HepG2 (cell line): ENCODE results near the gene AGBL1. TPM values are rescaled to one million over a fixed set of nuclear protein-coding genes. Genes with fewer than 3 reads are reported as not detected.

Experiments
- ATAC-seq: fragments of 200-7000 bp; cut with Tn5 transposase; 3 replicates; pipeline ENCODE4 v1.9.1; 2020; ENCODE audit warnings: mild to moderate bottlenecking, moderate library complexity
- BruUV-seq: library from RNA; stranded (reverse); fragments of 400-500 nt; replicated peaks from 2 replicates; lab custom pipeline; 2021; lab: Mats Ljungman, UMichigan
- CTCF ChIA-PET: fragments of 300-600 bp; formaldehyde crosslinking; extraction: SDS; loops from one replicate; lab custom pipeline; 2021; ENCODE audit warnings: low total read pairs, inconsistent platforms, low intra/inter-chr PET ratio; lab: Yijun Ruan, JAX
- POLR2A ChIA-PET: fragments of 350-600 bp; sonication (Branson Sonifier 250); formaldehyde crosslinking; loops from one replicate; lab custom pipeline; 2020; ENCODE audit warnings: antibody characterized with exemption, inconsistent platforms; lab: Yijun Ruan, JAX
- DNase-seq: peaks from one replicate; pipeline ENCODE4 v3.0.0-alpha.2; 2015; ENCODE audit warnings: low spot score
- FAIRE-seq: peaks from 3 replicates; lab custom pipeline; 2011; peaks lifted over from hg19 to GRCh38; lab: Jason Lieb, UNC
- H2AFZ ChIP-seq: one replicate; pipeline ENCODE4 v1.6.1; 2011; ENCODE audit warnings: low read length, inconsistent platforms
- H3K27ac ChIP-seq: fragments of 300-600 bp; 3 replicates; pipeline ENCODE4 v1.8.0; 2011; ENCODE audit warnings: mixed run types, mild to moderate bottlenecking, mixed read lengths, low read length, inconsistent platforms; ENCODE audit not compliant: insufficient read depth; ENCODE audit errors: extremely low read length
- H3K27me3 ChIP-seq, 2 experiments: fragments of 200-600 bp in 1 of 2; 2 replicates in 1 of 2; 3 replicates in 1 of 2; pipeline versions ENCODE4 v1.6.0 to v1.8.0; 2011; ENCODE audit warnings: low read length in 2 of 2, mild to moderate bottlenecking in 2 of 2, moderate library complexity in 2 of 2, inconsistent platforms in 1 of 2; ENCODE audit not compliant: insufficient read depth in 2 of 2, control insufficient read depth in 1 of 2
- H3K36me3 ChIP-seq, 2 experiments: fragments of 200-600 bp in 1 of 2; replicated peaks in 1 of 2; 2 replicates in 1 of 2; 3 replicates in 1 of 2; pipeline versions ENCODE4 v1.5.1 to v1.8.0; 2011; ENCODE audit warnings: low read length in 2 of 2, inconsistent platforms in 1 of 2; ENCODE audit not compliant: insufficient read depth in 2 of 2, control insufficient read depth in 1 of 2
- H3K4me1 ChIP-seq: 2 replicates; pipeline ENCODE4 v1.5.1; 2012; ENCODE audit warnings: low read length, inconsistent platforms; ENCODE audit not compliant: insufficient read depth
- H3K4me2 ChIP-seq: 2 replicates; pipeline ENCODE4 v1.6.0; 2011; ENCODE audit warnings: low read depth, low read length, inconsistent platforms
- H3K4me3 ChIP-seq, 3 experiments: fragments of 200-600 bp in 1 of 3; sonication (generic), shearing (Covaris generic) in 1 of 3; replicated peaks in 1 of 3; 2 replicates each; pipeline ENCODE4 v1.5.1; 2011 to 2016; ENCODE audit warnings: low read length in 3 of 3, inconsistent platforms in 2 of 3, low read depth in 2 of 3, mild to moderate bottlenecking in 2 of 3, control low read depth in 1 of 3, mixed read lengths in 1 of 3; ENCODE audit not compliant: insufficient read depth in 1 of 3
- H3K79me2 ChIP-seq: one replicate; pipeline ENCODE4 v1.6.1; 2011; ENCODE audit warnings: low read length, inconsistent platforms; ENCODE audit not compliant: insufficient read depth
- H3K9ac ChIP-seq: 2 replicates; pipeline ENCODE4 v1.6.0; 2011; ENCODE audit warnings: mild to moderate bottlenecking, low read depth, low read length, inconsistent platforms; ENCODE audit not compliant: insufficient read depth
- H3K9me3 ChIP-seq: 2 replicates; pipeline ENCODE4 v1.5.1; 2012; ENCODE audit warnings: mild to moderate bottlenecking, low read length
- H4K20me1 ChIP-seq: 2 replicates; pipeline ENCODE4 v1.6.0; 2011; ENCODE audit warnings: inconsistent platforms, mild to moderate bottlenecking, low read length, moderate library complexity; ENCODE audit not compliant: insufficient read depth
- EP300 ChIP-seq, 3 experiments: sonication (generic) in 1 of 3; formaldehyde crosslinking in 1 of 3; IDR thresholded peaks; 2 replicates each; pipeline versions ENCODE4 v1.5.1 to v1.6.1; 2011 to 2020; ENCODE audit warnings: low read depth in 2 of 3, low read length in 2 of 3, borderline replicate concordance in 1 of 3, improper control_type of control experiment in 1 of 3, mild to moderate bottlenecking in 1 of 3, missing genetic modification reagents in 1 of 3, moderate library complexity in 1 of 3
- GATAD1 ChIP-seq: IDR thresholded peaks from 2 replicates; pipeline ENCODE4 v1.6.1; 2016; ENCODE audit warnings: missing genetic modification reagents, missing compliant biosample characterization
- ISL2 ChIP-seq: sonication (generic); formaldehyde crosslinking; IDR thresholded peaks from 2 replicates; pipeline ENCODE4 v1.5.0; 2020; ENCODE audit warnings: missing genetic modification reagents
- RXRB ChIP-seq: IDR thresholded peaks from 2 replicates; pipeline ENCODE4 v1.6.1; 2016; ENCODE audit warnings: borderline replicate concordance, missing genetic modification reagents, missing compliant biosample characterization
- XRCC5 ChIP-seq: fragments of 200-400 bp; formaldehyde crosslinking; optimal IDR thresholded peaks from 2 replicates; pipeline ENCODE3; 2017; ENCODE audit warnings: mild to moderate bottlenecking, low read length
- ZNF670 ChIP-seq: sonication (generic); formaldehyde crosslinking; IDR thresholded peaks from 2 replicates; pipeline ENCODE4 v1.8.0; 2022; ENCODE audit warnings: mild to moderate bottlenecking, missing genetic modification reagents, borderline replicate concordance
- WGBS: methylation state at CpG from one replicate; pipeline ENCODE4 v1.1.6; 2017; ENCODE audit warnings: low lambda C conversion rate; 5-methylcytosine and 5-hydroxymethylcytosine counted together
- in situ Hi-C: cut with HindIII; loops from 2 replicates; pipeline ENCODE4 v1.10.0; 2017; ENCODE audit warnings: low pct_unique_long_range_greater_than_20kb; ENCODE audit not compliant: extremely low pct_ligation_motif_present
- intact Hi-C: fragments of 100-400 bp; cut with micrococcal nuclease; formaldehyde crosslinking; loops from one replicate; pipeline ENCODE4 v1.10.0; 2022; ENCODE audit not compliant: unreplicated experiment
- polyA plus RNA-seq, 8 experiments: library from polyadenylated mRNA; depleted of rRNA in 3 of 8; stranded (reverse) in 7 of 8; unstranded in 1 of 8; fragments of >200 nt; fragmentation: Illumina TruSeq in 4 of 8; extraction: Trizol in 4 of 8; gene quantifications; 2 replicates each; pipeline versions ENCODE4 v1.2.1 to v1.2.3, GENCODE V29; 2011 to 2016; ENCODE audit warnings: low read depth in 4 of 8, missing spikeins in 1 of 8, mixed read lengths in 1 of 8; ENCODE audit not compliant: insufficient read depth in 1 of 8
- total RNA-seq, 5 experiments: library from RNA; depleted of rRNA; stranded (reverse); fragments of >200 nt; fragmentation: Illumina TruSeq; extraction: Trizol; gene quantifications; 2 replicates each; pipeline ENCODE4 v1.2.3, GENCODE V29; 2016; ENCODE audit warnings: low read depth in 1 of 5
- TF ChIP-seq, protein P1 (sequence below): sonication (generic); formaldehyde crosslinking; IDR thresholded peaks from 2 replicates; pipeline ENCODE4 v1.4.0; 2020; ENCODE audit warnings: missing genetic modification reagents

AGBL1 gene
- total and polyA plus RNA-seq, 2 of the 13 experiments (the other 11 are each of a cell fraction or from before 2014, with no cell fraction given) = 0.01 TPM; not detected in 1

DNA sequence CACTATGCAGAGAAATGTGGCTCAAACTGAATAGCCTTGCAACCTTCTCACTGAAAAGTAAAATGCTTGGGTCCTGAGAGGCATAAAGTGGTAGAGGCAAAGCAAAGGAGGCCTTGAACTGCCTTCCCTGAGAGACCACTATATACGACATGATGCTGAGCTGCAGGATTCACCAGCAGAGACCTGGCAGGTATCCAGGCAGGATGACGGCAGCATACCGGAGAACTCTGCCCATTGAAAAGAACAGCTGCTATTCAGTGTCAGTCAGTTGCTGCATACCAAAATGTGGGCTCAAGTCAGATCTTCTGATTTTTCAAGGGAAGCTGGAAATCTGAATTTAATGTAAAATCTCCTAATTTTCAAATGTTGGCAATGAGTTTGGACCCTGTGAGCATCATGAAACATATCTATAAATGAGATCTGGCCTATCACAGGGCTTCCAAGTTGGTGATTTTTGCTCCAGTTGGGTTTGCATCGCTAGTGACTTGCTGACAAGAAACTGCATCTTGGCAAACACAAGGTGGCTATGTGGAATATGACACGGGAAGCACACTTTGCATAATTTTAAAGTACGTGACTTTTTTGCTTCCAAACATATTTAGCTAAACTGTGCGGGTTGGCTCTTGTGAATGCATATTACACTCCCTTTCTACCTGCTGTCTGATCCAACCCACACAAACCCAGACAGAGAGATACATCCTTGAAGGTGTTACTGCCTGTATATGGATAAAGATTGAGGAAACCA lies 529.0 kb downstream of the AGBL1 start:
- no peak overlapping the region for H3K4me3 ChIP-seq
- POLR2A ChIA-PET = no interaction called here
- H2AFZ ChIP-seq = no peak overlapping the region
- FAIRE-seq (no peak), ATAC-seq (no peak), DNase-seq (no peak)
- no TSS peak for BruUV-seq
- H3K4me1 ChIP-seq = no peaks in the 10 kb centered on the region
- no peak overlapping the region for H3K27ac ChIP-seq
- no peaks in the 10 kb centered on the region for H3K79me2 ChIP-seq
- intact Hi-C loops (no loop called here), in situ Hi-C loops (loop anchor here (25.0 kb wide), 1 partner anchor 746 kb away; no protein-coding TSS in a partner anchor)
- no peaks in the 10 kb centered on the region for H4K20me1 ChIP-seq
- H3K9ac ChIP-seq = no peak overlapping the region
- CTCF ChIA-PET = no interaction called here
- WGBS = 9% methylated on average over 7 of the region's 7 CpGs
- TF ChIP-seq ISL2 (CRISPR knock-in tag) = no peak
- no peak for TF ChIP-seq GATAD1 (CRISPR knock-in tag)
- TF ChIP-seq, protein P1, sequence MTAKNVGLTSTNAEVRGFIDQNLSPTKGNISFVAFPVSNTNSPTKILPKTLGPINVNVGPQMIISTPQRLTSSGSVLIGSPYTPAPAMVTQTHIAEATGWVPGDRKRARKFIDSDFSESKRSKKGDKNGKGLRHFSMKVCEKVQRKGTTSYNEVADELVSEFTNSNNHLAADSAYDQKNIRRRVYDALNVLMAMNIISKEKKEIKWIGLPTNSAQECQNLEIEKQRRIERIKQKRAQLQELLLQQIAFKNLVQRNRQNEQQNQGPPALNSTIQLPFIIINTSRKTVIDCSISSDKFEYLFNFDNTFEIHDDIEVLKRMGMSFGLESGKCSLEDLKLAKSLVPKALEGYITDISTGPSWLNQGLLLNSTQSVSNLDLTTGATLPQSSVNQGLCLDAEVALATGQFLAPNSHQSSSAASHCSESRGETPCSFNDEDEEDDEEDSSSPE (CRISPR knock-in tag) = no peak
- TF ChIP-seq RXRB (CRISPR knock-in tag) = no peak
- no peak for TF ChIP-seq EP300 (IDR thresholded peaks at IDR 0.05; ENCODE audit: low read depth in 2 of 2, low read length in 2 of 2)
- no peak for TF ChIP-seq EP300 (CRISPR knock-in tag; IDR thresholded peaks at IDR 0.05; ENCODE audit: borderline replicate concordance)
- no peak for TF ChIP-seq ZNF670
- TF ChIP-seq XRCC5 = no peak
- no peaks in the 10 kb centered on the region for H3K36me3 ChIP-seq
- peaks cover 59% of the 10 kb centered on the region for H3K9me3 ChIP-seq
- no peak overlapping the region for H3K4me2 ChIP-seq
- H3K27me3 ChIP-seq = no peaks in the 10 kb centered on the region
